SU-DHL-6 (cell line): ENCODE results near the gene ATRNL1.

Experiments
- CTCF ChIP-seq: fragments of 200-600 bp; sonication (generic); IDR thresholded peaks from one replicate; pipeline ENCODE4 v1.5.1; 2017; ENCODE audit warnings: antibody characterized with exemption, mild to moderate bottlenecking, low read length, moderate library complexity; ENCODE audit not compliant: insufficient read depth, poor library complexity, severe bottlenecking
- EZH2phosphoT487 ChIP-seq: fragments of 200-600 bp; sonication (generic), shearing (Covaris generic); conservative IDR thresholded peaks from 2 replicates; pipeline ENCODE4 v1.6.1; 2018; ENCODE audit warnings: mild to moderate bottlenecking, antibody characterized with exemption, low read length, moderate library complexity, mixed read lengths

DNA sequence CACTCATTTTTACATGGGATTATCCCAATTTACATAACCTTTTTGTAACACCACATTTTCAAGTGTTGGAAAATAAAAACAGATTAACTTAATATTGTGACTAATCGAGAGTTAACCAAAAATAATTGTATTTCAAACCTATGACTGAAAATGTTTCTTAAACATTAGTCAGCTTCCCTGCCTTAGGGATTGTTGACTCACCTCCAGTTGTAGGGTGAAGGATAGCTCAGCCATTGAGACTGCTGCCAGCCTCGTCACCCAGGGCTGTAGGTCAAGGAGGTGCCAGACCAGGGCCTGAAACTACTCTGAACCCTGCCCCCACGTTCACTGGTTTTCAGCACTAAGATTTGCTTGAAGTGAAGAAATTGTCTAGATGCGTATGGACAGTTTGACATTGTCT is 828.6 kb downstream of the ATRNL1 start:
- TF ChIP-seq CTCF, result no peak
- no peak for TF ChIP-seq EZH2phosphoT487
